ENCODE results near the gene FAM89B.

FAM89B gene

DNA sequence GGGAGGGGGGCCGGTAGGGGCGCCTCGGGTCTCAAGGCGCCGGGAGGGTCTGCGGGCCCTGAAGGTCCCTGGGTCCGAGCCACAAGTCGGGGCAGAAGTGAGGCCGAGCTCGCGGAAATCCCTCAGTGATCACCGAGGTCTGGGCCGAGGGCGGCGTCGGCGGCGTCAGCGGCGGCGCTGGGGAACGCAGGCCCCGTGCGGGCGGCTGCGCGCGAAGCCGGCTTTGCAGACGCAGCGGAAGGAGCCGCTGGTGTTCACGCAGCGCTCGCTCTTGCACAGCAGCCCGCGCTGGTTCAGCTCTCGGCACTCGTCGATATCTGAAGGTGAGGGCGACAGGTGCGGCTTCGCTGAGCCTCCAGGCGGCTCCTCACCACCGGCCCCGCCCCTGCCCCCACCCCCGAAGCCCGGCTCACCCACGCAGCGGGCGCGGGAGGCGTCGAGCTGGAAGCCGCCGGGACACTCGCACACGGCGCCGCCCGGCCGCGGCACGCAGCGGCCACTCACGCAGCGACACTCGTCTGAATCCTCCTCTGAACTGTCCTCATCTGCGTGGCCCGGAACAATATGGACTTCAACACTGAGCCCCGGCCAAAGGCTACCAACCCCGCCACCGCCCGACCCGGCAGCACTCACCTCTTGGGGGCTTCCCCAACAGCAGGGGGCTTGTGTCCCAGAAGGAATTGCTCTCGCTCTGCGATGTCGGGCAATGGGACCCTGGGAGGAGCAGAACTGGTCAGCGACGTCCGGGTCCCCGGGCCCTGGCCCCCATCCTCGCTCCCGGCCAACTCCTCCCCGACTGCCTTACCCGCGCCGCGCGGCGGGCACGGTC lies 33.2 kb upstream of the FAM89B start:
- DNase-seq (ENCODE audit: low read depth) = no peak

DNA sequence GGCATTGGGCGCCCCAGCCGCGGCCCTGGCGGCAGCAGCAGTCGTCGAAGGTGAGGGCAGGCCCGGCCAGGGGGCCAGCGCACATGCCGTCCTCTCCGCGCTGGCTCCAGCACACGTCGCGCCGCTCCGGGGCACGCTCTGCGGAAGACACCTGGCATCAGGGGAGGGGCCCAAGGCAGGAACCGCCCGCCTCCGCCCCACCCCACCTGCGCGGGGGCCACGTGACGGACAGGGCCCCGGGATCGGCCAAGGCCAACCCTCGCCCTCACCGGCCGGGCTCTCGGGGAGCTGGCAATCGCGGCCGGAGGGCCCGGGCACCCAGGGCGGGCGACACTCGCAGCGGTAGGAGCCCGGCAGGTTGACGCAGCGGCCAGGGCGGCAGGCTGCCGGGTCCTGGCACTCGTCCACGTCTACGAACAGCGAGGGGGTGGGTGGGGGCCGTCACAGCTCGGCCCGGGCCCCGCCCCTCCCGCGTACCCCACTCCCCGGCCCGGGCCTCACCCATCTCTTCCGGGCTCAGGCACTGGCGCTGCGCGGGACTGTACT lies 32.5 kb upstream of the FAM89B start:
- DNase-seq (ENCODE audit: low read depth) = no peak

DNA sequence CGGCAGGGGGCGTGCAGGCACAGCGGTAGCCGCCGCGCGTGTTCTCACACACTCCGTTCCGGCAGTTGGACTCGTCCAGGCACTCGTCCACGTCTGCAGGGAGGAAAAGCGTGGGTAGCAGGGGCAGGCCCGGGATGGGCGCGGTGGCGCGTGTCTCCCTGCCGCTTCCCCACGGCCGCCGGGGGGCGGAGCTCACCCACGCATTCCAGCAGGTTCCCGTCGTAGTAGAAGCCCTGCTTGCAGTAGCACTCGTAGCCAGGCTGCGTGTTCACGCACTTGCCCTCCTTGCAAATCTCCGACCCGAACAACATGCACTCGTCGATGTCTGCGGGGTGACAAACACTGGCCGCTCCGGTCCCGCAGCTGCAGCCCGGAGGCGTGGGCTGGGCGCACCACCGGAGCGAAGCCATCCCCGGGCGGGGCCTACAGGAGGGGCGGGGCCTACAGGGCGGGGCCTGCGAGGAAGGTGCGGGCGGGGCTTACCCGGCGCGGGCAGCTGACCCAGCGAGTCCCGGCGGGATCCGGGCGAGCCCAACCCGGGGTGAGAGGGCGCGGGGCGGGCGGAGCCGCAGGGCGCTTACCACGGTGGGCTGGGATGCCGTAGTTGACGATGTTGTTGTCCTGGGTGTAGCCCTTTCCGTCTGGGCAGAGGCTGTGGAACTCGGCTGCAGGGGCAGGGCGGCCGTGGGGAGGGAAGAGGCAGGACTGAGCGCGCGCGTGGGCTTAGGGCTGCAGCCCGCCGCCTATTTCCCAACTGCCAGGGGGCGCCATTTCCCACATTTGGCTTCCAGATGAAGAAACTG lies 31.8 kb upstream of the FAM89B start:
- DNase-seq (ENCODE audit: low read depth) = peak; percentile 76

DNA sequence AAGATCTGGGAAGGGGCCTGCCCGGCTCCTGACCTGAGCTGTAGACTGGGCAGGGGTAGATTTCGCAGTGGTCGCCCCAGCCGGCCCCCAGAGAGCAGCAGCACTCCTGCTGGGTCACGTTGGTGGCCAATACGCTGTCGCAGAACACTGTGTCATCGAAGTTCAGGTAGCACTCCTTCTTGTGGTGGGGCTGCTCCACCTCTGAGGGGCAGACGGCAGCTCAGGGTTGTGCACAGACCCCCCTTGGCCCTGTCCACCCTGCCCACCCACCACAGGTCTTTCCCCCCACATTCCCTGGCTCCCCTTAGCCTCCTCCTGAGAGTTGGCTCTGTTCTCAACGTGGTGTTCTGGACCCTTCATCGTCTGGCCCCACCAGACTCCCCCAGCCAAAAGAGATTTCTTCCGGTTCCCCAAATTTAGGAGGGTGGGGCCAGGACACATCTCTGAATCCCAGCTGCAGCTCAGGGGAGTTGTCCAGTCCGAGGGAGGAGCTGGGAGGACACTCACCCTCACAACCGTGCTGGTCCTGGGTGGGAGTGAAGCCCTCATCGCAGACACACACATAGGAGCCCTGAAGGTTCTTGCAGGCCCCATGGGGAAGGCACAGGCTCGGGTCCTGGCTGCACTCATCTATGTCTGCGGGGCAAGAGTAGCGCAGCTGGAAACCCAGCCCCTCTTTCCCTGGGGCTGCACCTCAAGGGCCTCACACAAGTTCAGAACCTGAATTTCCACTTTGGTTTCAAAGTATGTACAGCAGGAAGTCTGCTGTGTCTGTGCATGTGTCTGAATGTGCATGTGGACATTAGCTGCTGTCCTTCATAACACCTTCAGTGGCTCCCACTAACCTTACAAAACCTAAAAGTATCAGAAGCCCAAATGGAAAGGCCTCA lies 31.0 kb upstream of the FAM89B start:
- no peak for DNase-seq (ENCODE audit: low read depth)

DNA sequence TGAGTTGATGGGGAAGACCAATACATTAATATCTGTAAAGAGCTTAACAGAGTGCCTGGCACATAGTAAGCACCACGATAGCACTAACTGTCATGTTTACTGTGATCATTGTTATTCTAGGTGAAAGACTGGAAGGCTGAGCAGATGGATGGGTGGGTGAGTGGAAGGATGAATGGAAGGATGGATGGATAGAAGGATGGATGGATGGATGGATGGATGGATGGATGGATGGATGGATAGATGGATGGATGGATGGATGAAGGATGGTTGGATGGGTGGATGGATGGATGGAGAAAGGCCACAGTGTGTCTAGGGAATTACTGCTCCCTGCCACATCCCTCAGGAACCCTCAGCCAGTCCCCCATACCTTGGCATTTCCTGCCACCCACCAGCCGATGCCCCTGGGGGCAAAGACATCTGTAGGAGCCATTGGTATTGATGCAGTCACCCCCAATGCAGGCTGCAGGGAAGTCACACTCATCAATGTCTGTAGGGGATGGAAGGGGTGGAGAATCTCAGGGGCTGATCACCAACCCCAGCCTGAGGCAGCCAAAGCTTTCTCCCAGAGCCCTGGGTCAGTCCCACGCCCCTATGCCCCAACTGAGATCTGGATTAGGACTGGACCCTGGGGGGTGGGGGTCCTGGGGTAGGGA lies 29.5 kb upstream of the FAM89B start:
- no peak for DNase-seq (ENCODE audit: low read depth)

DNA sequence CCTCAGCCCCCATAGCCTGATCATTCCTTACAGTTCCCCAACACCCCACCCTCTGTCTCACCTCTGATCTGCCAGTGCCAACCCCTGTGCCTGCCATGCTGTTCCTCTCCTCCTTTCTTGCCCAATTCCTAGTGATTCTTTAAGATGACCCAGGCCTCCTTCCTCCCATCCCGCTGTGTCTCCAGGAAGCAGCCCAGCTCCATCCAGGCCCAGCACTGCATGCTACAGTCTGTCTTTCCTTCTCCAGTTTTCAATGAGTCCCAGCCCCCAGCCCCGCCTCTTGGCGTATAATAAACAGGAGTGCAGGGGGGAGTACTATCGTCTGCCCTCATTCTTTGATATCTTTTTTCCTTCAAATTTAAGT lies 26.5 kb upstream of the FAM89B start:
- no peak for DNase-seq (ENCODE audit: low read depth)

DNA sequence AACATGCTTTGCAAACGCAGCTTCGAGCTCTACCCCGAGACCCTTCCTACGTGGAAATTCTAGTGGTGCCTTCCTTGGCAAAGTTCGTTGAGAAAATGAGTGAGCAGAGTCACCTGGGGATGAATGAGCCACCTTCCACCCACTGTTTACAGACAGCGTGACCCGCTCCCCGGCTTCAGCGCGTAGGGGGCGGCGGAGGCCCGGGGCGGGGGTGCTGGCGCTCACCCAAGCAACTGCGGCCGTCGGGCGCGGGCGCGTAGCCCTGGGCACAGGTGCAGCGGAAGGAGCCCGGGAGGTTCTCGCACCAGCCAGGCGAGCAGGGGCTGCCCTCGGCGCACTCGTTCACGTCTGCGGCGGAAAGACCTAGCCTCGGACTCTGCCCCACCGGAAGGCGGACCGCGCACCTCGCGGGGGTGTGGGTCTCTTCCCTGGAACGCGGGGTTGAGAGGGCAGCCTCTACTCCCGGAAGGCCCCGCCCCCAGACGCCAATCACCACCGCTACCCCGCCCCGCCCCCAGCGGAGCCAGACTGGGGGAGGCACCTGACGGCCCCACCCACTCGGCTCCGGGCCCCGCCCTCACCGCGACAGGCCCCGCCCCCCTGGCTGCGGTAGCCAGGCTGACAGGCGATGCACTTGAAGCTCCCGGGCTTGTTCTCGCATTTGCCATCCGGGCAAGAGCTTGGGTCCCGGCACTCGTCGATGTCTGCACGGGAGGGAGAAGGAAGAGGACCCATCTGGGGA lies 25.9 kb upstream of the FAM89B start:
- DNase-seq (ENCODE audit: low read depth) = peak; percentile 98

DNA sequence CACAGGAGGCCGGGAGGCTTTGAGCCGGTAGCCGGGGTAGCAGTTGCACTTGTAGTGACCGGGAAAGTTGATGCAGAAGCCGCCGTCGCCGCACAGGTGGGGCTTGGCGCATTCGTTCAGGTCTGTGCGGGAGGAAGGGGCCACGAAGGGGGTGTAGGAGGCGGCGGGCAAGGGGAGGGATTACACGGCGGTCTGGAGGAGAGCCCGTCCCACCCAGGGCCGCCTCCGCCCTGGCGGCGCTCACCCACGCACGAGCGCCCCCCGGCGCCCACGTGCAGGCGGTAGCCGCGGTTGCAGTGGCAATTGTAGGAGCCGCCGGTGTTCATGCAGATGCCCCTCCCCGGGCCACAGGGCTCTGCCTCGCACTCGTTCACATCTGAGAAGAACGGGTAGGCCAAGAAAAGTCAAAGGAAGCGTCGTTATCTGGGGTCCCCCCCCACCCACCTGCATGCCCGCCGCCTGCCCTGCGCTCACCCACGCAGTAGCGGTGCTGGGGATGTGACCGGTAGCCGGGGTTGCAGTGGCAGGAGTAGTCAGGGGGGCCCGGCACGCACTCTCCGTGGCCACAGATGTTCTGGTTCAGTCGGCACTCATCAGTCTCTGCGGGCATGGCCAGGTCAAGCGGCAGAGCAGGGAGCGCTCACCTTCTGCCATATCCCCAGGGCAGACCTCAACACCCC lies 24.8 kb upstream of the FAM89B start:
- no peak for DNase-seq (ENCODE audit: low read depth)

DNA sequence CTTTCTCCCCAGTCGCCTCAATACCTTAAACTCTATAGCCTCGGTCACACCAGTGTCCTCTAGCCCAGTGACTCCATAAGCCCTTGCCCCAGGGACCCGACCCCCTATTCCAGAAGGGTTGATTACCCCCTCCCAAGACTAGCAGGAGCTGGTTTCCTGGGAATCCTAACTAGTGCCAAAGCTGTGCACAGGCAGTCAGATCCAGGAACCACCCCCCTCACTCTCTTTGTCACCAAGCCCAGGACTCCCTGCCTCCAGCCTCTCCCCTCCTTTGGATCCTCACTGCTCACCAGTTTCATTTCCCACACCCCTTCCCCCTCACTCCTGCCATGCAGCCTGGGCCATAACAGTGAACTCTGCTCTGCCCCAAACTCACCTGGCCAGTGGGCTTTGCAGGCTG lies 23.9 kb upstream of the FAM89B start:
- no peak for DNase-seq (ENCODE audit: low read depth)

DNA sequence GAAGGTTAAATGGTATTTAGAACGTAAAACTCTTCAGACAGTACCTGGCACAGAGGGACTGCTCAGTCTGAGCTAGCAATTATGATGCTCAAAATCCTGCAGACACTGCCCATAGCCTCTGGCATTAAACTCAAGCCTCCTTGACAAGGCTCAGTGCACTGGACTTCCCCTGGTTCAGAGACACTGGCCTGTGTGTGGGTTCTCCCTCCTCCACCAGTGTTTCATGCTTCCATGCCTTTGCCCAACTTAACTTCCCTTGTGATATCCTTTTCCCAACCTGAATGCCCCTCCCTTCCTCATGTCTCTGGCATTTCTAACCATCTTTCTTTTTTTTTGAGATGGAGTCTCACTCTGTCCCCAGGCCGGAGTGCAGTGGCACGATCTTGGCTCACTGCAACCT lies 23.2 kb upstream of the FAM89B start:
- DNase-seq (ENCODE audit: low read depth) = no peak

DNA sequence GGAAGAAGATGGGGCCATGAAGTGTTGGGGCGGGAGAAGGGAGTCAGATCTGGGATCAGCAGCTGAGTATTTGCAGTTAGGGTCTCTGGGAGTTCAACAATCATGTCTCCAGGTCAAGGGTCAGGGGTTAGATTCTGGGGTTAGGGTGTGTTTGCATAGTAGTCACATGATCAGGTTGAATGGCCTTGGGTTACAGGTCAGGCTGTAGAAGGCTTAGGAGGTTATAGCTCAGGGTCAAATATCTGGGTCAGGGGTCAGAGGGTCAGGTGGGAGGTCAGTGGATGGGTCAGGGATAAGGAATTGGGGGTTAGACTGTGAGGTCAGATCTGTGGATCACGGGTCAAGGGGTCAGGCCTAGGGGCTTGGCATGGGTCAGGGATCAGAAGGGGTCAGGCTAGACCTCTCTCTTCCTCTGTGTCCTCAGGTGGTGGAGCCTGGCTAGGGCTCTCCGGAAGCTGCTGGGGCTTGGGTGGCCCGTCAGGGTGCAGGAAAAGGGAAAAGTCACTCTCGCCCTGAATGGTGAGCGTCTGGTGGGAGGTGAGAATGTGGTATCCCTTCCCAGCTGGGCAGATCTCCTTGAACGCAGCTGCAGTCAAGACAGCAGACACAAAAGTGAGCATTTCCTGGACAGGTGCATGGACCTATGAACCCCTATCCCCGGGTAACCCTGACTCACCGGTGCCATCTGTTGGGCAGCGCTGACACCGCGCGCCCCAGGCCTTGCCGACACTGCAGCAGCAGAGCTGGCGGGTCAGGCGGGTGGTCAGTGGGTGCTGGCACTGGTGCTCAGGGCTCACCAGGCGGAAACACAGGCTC lies 20.6 kb upstream of the FAM89B start:
- DNase-seq (ENCODE audit: low read depth) = peak; percentile 55

DNA sequence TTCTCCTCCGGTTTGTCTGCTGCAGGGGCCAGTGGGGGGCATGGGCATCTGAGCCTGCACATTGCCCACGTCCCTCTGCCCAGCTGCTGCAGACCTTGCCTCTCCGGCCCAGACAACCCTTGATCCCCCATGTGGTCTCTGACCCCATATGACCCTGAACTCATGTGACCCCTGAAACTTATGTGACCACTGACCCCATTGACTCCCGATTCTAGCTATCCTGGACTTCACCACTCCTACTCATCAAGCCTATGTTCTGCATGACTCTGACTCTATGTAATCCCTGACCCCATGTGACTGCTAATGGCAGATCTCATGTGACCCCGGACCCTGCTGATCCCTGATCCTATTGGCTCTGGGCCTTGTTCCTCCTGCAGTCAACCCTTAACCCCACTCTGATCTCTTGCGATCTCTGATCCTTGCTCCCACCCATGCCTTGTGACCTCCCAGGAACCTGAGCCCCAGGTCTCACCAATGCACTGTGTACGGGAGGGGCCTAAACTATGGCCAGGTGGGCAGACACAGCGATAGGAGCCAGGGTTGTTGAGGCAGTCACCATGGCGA lies 19.9 kb upstream of the FAM89B start:
- DNase-seq (ENCODE audit: low read depth) = no peak

DNA sequence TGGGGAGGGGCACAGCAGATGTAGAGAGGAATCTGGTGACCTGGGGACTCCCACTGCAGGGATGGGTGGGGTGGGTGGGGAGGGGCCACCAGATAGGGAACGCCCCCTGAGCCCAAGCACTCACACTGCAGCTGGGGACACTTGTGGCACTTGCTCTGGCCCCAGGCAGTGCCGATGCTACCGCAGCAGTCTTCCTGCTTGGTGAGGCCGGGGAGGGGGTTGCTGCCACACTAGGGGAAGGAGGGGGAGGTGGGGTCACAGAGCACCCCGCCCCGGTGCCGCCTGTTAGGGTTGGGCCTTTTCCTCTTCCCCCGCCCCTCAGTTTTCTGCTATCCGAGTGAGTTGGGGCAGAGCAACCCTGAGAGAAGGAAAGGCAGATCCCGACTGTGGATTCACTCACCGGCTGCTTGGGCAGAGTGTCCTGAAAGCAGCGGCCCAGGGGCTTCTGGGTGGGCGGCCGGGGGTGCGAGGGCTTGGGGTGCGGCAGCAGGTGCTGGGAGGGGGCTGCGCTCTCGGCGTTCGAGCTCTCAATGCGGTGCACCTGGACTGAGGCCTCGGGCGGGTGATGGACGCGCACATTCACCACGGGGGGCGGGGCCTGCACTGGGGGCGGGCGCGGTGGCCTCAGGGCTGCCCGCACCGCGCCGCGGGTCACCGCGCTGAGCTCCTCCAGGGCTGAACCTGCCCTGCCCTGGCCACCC lies 18.9 kb upstream of the FAM89B start:
- DNase-seq (ENCODE audit: low read depth) = no peak

DNA sequence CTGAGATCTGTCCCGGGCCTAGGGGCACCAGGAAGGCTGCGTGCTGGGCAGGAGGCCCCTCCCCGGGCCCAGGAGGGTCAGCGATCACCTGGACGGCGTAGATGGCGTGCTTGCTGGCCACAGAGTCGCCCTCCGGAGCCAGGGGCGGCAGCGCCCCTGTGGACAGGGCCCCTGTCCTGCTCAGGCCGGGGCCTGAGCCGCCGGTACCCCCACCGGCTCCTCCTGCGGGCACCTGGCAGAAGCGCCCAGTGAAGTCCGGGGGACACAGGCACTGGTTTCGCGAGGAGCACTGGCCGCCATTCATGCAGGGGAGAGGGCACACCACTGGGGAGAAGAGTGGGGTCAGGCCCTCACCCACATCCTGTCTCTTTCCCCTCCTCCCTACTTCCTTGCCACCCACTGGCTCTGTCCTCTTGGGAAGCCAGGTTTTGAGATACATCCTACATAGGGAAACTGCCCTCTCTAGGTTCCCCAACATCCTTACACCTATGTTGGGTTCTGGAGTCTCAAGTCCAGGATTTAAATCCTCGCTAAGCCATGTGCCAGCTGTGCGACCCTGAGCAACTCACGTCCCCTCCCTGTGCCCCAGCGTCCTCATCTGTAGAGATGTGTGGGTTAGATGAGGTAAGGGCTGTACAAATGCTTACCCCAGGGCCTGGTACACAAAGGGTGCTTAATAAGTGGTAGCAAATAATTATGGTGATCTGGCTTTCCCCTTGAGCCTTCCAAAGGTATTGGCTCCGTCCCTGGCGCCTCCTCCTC lies 18.1 kb upstream of the FAM89B start:
- no peak for DNase-seq (ENCODE audit: low read depth)

DNA sequence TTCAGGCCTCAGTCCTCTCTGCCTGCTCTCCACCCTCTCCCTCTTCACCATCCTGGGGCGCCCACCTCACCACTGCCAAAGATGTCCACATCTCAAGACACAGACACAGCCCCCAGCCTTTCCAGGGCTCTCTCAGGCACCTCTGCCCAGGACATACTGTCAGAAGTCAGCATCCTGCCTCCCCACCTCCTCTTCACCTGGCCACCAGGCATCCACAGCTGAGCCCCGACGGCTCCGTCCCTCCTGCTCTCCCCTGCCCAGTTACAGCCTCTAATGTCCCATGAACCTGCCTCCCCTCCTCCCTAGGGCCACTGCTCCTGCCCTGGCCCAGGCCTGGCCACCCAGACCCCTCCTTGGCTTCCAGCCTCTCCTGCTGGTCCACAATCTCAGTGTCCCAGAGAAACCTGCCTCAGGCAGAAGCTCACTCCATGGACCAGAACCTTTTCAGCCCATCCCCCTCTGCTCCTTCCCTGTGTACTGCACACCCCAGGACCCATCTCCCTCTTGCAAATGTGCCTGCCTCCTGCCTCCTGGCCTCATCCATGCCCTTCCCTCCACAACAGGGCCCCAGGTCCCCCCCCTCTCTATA lies 17.4 kb upstream of the FAM89B start:
- DNase-seq (ENCODE audit: low read depth) = no peak

DNA sequence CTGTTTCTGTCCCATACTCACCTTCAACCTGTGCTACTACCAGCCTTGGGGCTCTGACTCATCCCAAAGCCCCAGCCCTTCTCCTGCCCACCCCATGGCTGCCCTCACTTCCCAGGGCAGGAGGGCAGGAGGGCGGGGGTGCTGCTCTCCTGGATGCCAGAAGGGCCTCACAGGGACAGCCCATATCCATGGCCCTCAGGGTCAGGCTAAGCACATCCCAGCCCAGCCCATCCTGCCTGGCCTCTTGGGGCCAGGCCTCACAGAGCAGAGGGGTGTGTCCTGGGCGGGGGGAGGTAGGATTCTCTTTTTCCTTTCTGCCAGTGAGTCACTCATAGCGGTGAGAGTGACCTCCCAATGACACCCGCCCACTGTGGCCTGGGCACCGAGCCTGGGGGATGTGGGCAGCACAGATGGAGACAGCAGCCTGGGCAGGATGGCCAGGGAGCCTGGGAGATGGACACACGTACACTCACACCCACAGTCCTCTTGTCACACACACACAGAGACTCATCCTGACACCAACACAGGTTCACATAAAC lies 16.6 kb upstream of the FAM89B start:
- no peak for DNase-seq (ENCODE audit: low read depth)

Data from activated gamma-delta T cell treated with anti-CD3 and anti-CD28 coated beads, Interleukin-2, amount 50 U/mL, for 16 hours (primary cell).